Amniotic epithelial cell (primary cell): ENCODE results near the gene PCSK7.
"Not testable (repeated sequence)": the region's sequence is repeated elsewhere in the genome, so short reads cannot be mapped to it uniquely, and the experiment has no call there.

ENCODE experiments used
- DNase-seq: peaks from one replicate; pipeline ENCODE4 v3.0.0-alpha.2; 2010; ENCODE audit warnings: low read depth

PCSK7 gene

DNA sequence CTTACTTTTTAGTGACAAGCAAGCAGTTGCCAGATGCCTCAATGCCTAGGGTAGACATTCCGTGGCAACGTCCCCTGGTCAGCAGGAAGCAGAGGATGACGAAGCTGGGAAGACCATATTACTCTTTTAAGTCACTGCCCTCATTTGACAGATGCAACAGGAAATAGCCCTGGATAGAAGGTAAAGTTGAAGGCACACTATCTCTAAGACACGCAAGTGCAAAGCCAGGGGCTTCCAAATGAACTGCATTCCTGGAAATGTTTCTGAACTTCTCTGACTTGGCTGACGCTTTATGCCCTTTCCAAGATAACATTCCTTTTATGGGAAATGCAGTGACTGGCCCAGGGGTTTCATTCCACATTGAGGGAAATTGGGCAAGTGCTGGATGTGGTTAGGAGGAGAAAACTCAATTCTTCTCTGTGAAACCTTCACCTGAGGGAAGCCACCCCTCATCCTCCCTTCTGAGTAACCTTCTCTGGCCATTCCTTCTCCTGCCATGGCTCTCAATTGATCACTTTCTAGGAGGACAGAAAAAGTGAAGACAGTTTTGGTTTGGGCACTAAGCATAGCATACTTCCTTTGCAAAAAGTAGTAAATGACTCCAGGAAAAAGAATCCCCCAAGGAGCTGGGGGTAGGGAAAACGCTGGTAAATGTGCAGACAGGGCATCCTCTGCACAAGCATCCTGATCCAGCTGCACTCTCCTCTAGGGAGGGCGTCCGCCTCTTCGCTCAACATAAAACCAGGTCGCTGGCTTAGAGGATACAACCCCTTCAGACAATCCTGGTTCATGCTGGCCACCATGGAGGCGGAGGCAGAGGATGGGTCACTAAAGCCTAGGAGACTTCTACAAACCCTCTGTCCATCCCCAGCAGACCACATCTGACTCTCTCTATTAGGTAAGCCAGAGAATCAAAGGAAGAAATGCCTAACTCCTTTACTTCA lies 14.5 kb downstream of the PCSK7 start:
- DNase-seq, result peak; percentile 89

DNA sequence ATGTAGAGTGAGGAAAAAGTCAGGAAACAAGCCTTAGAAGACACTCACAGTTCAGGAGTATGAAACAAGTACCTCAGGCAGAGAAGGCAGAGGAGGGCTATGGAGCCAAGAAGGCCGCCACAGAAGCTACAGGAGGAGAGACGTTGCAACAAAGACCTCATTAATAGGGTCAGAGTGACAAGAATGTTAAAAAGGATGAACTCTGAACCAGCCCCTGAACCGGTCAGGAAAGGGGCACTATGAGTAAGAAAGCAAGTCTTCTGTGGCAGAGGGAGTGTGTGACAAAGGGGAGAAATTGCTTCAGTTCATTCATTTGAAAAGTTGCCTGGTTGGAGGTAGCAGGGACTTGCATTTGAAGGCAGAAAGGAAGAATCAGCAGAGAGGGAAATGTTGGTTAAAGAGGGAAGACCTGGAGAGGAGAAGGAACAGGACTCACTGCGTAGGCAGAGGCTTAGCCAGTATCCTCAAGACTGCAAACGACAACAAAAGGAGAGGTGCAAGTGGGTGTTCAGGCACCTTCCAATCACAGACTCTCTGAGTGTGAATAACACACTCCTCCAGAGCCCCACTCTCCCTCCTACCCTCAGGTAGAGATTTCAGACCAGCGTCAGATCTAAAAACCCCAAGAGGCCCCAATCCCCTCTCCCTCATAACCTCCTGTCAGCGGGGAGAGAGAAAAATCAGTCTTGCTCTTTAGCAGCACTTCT lies 17.3 kb downstream of the PCSK7 start:
- DNase-seq, result no peak

DNA sequence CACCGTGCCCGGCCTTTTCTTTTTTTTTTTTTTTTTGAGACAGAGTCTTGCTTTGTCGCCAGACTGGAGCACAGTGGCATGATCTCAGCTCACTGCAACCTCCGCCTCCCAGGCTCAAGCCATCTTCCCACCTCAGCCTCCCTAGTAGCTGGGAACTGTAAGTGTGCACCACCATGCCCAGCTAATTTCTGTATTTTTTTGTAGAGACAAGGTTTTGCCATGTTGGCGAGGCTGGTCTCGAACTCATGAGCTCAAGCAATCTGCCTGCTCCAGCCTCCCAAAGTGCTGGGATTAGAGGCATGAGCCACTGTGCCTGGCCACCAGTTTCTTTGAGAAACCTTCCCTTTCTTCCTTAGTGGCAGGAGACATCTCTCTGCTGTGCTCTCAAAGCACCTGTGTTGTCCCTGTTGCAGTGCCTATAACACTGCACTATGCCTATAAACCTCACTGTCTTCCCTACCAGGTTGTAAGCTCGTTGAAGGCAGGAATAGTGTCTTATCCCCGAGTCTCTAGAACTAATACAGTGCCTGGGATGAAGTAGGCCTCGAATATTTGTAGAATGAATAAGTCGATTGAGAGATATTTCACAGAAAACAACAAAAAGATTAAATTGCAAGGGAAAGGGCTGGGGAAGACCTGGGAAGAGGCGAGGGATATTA lies 19.0 kb downstream of the PCSK7 start:
- no peak for DNase-seq

- no peak for DNase-seq
Observed at GRCh38 chr11:117210620-117211019, 21.3 kb downstream of the PCSK7 start.

- DNase-seq, result not testable (repeated sequence)
Observed at GRCh38 chr11:117209351-117210125, 22.3 kb downstream of the PCSK7 start.

DNA sequence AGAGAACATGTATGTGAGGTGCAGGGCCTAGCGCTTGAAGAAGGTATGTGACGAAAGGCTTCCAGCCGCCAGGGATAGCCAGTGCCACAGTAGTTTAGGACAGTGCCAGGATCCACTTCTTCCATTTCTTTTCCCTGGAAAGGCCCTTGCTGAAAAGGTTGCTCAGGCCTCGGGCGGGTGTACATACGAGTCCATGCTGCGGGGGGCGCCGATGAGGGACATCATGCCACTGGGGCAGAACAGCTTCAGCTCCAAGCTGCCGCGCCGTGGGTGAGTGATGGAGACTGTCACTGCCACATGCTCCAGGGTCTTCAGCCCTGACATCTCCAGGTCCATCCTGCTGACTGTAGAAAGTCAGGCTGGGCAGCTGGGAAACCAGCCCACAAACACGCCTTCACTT lies 23.2 kb downstream of the PCSK7 start:
- not testable (repeated sequence) for DNase-seq

DNA sequence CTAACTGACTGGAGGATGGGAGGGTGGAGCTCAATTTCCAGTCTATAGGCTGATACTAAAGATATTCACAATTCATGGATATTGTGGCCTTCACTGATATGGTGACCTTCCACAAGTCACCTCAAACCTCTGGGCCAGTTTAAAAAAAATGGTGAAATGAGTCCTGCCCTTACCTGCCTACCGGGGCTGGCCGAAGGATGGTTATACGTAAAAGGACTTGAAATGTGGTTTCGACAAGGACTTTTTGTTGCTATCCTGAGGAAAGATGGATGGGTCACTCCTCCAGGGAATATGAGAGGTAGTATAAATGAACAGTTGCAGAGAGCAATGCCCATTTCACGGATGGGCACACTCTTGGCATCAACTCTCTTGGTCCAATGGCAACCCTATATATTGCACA lies 24.4 kb downstream of the PCSK7 start:
- not testable (repeated sequence) for DNase-seq

- DNase-seq, result not testable (repeated sequence)
Observed at GRCh38 chr11:117206859-117207258, 25.0 kb downstream of the PCSK7 start.

- not testable (repeated sequence) for DNase-seq
Observed at GRCh38 chr11:117206111-117206510, 25.8 kb downstream of the PCSK7 start.

DNA sequence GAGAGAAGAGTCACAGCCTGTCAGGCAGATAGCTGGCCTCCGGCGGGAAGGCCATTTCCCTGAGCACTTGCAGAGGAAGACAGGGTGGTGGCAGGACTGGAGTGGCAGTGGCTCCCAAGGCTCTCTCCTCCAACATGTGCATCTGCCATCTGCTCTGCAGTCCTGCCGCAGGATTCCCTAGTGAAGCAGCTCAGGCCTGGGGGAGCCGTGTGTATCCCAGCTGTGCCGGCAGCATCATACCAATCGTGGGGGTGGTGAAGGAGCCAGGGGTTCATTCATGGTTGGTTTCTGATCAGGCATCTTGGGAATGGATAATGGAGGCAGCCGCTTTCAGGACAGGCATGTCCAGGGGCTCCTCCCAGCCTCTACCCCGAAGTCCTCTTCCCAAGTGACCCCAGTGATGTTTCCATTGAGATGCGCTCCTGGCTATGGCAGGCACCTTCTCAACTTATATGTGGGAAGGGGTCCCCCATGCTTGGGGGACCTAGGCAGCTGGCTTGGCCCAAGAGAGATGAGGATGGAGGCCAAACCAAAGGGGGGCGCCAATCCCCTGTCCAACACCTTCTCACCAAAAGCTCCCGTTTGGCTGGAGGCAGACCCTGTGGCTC lies 26.6 kb downstream of the PCSK7 start:
- DNase-seq, result no peak

DNA sequence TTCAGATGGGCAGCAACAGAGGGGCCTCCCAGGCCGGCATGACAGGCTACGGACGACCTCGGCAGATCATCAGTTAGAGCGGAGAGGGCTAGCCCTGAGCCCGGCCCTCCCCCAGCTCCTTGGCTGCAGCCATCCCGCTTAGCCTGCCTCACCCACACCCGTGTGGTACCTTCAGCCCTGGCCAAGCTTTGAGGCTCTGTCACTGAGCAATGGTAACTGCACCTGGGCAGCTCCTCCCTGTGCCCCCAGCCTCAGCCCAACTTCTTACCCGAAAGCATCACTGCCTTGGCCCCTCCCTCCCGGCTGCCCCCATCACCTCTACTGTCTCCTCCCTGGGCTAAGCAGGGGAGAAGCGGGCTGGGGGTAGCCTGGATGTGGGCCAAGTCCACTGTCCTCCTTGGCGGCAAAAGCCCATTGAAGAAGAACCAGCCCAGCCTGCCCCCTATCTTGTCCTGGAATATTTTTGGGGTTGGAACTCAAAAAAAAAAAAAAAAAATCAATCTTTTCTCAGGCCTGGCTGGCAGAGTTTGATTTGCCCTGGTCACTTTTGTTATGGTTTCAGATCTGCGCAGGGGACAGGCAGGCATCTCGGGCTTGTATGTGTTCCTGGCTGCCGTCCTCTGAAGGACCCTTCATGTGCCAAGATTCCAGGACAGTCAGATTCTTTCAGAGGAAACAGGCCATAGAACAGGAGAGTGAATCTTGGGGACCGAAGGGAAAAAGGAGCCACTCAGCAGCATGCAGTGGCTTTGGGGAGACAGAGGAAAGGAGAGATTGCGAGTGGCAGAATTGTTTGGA lies 27.4 kb downstream of the PCSK7 start:
- DNase-seq, result no peak

DNA sequence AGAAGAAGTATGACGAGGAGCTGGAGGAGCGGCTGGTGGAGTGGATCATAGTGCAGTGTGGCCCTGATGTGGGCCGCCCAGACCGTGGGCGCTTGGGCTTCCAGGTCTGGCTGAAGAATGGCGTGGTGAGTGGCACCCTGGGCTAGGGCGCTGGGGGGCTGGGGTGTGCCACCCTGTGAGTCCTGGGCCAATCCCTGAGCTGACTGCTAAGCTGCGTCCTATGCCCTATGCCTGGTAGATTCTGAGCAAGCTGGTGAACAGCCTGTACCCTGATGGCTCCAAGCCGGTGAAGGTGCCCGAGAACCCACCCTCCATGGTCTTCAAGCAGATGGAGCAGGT lies 28.8 kb downstream of the PCSK7 start:
- no peak for DNase-seq

GRCh38 chr11:117202386-117203068 lies 29.3 kb downstream of the PCSK7 start:
- no peak for DNase-seq

GRCh38 chr11:117201658-117202305 lies 30.1 kb downstream of the PCSK7 start:
- DNase-seq, result no peak

DNA sequence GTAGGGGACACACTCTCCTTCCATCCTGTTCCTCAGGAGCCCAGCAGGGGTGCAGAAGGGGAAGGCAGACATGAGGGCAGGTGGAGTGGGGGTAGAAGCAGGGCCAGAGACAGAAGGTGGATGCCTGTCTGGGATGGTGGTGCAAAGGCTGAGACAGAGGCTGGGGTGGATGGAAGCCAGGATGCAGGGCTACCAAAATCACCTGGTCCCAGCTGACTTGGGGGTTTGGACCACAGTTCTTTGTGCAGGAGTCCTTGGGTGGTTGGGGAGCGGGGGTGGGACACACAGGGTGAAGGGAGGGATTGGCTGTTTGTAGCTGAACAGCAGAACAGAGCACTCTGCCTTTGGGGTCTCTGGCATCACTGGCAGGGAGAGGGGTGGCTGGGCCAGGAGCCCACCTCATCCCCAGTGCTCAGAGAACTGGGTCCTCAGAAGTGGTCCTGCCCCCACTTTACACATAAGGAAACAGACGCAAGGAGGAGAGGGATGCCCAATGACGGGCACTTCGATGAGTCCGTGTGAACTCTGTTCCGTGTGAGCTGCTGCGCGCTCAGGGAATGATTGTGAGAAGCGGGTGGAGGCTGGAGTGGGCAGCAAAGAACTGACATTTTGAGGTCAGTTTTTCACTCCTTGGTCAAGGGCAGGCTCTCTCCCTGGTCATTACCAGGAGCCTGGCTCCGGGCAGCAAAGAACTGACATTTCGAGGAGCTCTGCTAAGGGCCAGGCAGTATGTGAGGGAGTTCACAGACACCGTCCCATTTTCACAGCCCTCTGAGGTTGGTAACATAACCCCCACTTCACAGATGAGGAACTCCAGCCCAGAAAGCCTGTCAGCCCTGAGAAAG lies 30.8 kb downstream of the PCSK7 start:
- no peak for DNase-seq

GRCh38 chr11:117199916-117200812 lies 31.7 kb downstream of the PCSK7 start:
- no peak for DNase-seq

- DNase-seq, result peak; percentile 79
Observed at GRCh38 chr11:117199053-117199915, 32.6 kb downstream of the PCSK7 start, which contains the start of gene TAGLN. Gene TAGLN (plus strand): TSS chr11:117199370. CDS start chr11:117203014, 3,644 bp downstream.
